ENCODE data around the gene SYT9.
A peak's percentile ranks its signal among the peaks of the same experiment; 100 is the strongest.

SYT9 gene

DNA sequence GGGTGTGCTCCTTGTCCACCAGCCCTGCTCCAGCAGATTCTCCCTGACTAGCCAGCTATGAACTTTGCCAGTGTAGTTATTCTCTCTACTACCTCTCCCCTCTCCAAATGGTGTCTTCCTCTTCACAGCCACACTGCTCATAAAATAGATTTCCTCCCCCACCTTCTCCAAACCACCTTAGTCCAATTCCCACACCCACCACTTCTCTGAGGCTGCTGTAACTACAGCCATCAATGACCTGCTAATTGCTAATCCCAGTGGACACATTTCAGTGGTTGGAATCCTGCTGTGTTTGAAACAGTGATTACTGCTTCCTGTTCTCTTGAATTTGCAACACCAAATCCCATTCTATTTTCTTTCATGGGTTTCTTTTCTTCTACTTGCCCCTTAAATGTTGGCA lies 23.4 kb downstream of the SYT9 start:
- TF ChIP-seq, protein P1, sequence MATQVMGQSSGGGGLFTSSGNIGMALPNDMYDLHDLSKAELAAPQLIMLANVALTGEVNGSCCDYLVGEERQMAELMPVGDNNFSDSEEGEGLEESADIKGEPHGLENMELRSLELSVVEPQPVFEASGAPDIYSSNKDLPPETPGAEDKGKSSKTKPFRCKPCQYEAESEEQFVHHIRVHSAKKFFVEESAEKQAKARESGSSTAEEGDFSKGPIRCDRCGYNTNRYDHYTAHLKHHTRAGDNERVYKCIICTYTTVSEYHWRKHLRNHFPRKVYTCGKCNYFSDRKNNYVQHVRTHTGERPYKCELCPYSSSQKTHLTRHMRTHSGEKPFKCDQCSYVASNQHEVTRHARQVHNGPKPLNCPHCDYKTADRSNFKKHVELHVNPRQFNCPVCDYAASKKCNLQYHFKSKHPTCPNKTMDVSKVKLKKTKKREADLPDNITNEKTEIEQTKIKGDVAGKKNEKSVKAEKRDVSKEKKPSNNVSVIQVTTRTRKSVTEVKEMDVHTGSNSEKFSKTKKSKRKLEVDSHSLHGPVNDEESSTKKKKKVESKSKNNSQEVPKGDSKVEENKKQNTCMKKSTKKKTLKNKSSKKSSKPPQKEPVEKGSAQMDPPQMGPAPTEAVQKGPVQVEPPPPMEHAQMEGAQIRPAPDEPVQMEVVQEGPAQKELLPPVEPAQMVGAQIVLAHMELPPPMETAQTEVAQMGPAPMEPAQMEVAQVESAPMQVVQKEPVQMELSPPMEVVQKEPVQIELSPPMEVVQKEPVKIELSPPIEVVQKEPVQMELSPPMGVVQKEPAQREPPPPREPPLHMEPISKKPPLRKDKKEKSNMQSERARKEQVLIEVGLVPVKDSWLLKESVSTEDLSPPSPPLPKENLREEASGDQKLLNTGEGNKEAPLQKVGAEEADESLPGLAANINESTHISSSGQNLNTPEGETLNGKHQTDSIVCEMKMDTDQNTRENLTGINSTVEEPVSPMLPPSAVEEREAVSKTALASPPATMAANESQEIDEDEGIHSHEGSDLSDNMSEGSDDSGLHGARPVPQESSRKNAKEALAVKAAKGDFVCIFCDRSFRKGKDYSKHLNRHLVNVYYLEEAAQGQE (IDR thresholded peaks at IDR 0.05; ENCODE audit: low read depth), result no peak
- no peak for TF ChIP-seq YY1 (IDR thresholded peaks at IDR 0.05; ENCODE audit: low read depth)
- TF ChIP-seq TAF1 (IDR thresholded peaks at IDR 0.05; ENCODE audit: low read depth), result no peak
- TF ChIP-seq, protein P2, sequence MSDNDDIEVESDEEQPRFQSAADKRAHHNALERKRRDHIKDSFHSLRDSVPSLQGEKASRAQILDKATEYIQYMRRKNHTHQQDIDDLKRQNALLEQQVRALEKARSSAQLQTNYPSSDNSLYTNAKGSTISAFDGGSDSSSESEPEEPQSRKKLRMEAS (IDR thresholded peaks at IDR 0.05), result no peak
- no peak for TF ChIP-seq CEBPB (IDR thresholded peaks at IDR 0.05)
- no peak for TF ChIP-seq FOXM1 (IDR thresholded peaks at IDR 0.05; ENCODE audit: borderline replicate concordance, low read depth)

DNA sequence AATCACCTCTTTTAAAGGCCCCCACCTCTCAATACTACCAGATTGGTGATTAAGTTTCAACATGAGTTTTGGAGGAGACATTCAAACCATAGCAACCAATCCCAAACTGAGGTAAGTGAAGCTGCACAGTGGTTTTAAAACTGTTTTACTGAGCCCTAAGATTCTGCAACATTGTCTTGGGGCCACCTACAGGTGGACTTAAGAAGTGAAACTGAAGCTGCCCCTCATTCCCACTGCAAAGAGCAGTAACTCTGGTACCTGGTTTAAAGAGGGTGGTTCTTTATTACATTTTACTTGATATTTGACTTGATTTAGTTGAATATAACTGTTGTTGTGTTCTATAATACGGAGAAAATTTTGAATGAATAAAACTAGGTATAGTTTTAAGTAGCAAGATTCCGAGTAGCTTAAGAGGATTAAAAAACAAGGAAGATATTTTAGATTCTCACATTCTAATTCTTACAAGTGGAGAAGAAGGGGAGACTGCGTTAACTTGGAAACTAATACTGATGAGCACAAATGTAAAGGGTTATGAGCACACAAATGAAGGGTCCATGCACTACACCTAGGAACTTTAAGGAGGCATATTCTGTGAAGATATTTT lies 26.7 kb downstream of the SYT9 start:
- TF ChIP-seq, protein P1 (IDR thresholded peaks at IDR 0.05; ENCODE audit: low read depth), result no peak
- TF ChIP-seq RAD21 (IDR thresholded peaks at IDR 0.05; ENCODE audit: low read depth), result peak; percentile 54

GRCh38 chr11:7279676-7280075 lies 28.0 kb downstream of the SYT9 start:
- TF ChIP-seq, protein P2 (IDR thresholded peaks at IDR 0.05), result no peak
- no peak for TF ChIP-seq CREB1 (IDR thresholded peaks at IDR 0.05; ENCODE audit: low read depth)
- TF ChIP-seq, protein P3, sequence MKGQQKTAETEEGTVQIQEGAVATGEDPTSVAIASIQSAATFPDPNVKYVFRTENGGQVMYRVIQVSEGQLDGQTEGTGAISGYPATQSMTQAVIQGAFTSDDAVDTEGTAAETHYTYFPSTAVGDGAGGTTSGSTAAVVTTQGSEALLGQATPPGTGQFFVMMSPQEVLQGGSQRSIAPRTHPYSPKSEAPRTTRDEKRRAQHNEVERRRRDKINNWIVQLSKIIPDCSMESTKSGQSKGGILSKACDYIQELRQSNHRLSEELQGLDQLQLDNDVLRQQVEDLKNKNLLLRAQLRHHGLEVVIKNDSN (IDR thresholded peaks at IDR 0.05), result no peak
- TF ChIP-seq NFIC (IDR thresholded peaks at IDR 0.05), result no peak
- no peak for TF ChIP-seq EGR1 (IDR thresholded peaks at IDR 0.05)
- no peak for TF ChIP-seq TAF1 (IDR thresholded peaks at IDR 0.05; ENCODE audit: low read depth)
- TF ChIP-seq CEBPB (IDR thresholded peaks at IDR 0.05), result no peak
- TF ChIP-seq, protein P1 (IDR thresholded peaks at IDR 0.05; ENCODE audit: low read depth), result no peak
- no peak for TF ChIP-seq YY1 (IDR thresholded peaks at IDR 0.05; ENCODE audit: low read depth)
- TF ChIP-seq ZBTB7A (IDR thresholded peaks at IDR 0.05; ENCODE audit: low read depth), result no peak
- no peak for TF ChIP-seq TCF12 (IDR thresholded peaks at IDR 0.05; ENCODE audit: low read depth)
- TF ChIP-seq TEAD4 (IDR thresholded peaks at IDR 0.05), result no peak
- no peak for TF ChIP-seq EP300 (IDR thresholded peaks at IDR 0.05; ENCODE audit: borderline replicate concordance)

- TF ChIP-seq, protein P1 (IDR thresholded peaks at IDR 0.05; ENCODE audit: low read depth), result no peak
- TF ChIP-seq FOXM1 (IDR thresholded peaks at IDR 0.05; ENCODE audit: borderline replicate concordance, low read depth) (no peak), CEBPB (IDR thresholded peaks at IDR 0.05) (no peak), ZBTB7A (IDR thresholded peaks at IDR 0.05; ENCODE audit: low read depth) (no peak), EP300 (IDR thresholded peaks at IDR 0.05; ENCODE audit: borderline replicate concordance) (no peak), NFIC (IDR thresholded peaks at IDR 0.05) (no peak), EGR1 (IDR thresholded peaks at IDR 0.05) (no peak), TEAD4 (IDR thresholded peaks at IDR 0.05) (no peak), RAD21 (IDR thresholded peaks at IDR 0.05; ENCODE audit: low read depth) (no peak), YY1 (IDR thresholded peaks at IDR 0.05; ENCODE audit: low read depth) (no peak), TAF1 (IDR thresholded peaks at IDR 0.05; ENCODE audit: low read depth) (no peak)
- TF ChIP-seq, protein P2 (IDR thresholded peaks at IDR 0.05), result no peak
Measured at GRCh38 chr11:7281079-7281478, 29.4 kb downstream of the SYT9 start.
